ENCODE measurements around the gene KANK3. TPM values are rescaled to one million over a fixed set of nuclear protein-coding genes. Genes with fewer than 3 reads are reported as not detected.
"Not testable (repeated sequence)": the region's sequence is repeated elsewhere in the genome, so short reads cannot be mapped to it uniquely, and the experiment has no call there.

KANK3 gene
- total RNA-seq, 1 donor, result not detected

GRCh38 chr19:8305798-8306197, 37.3 kb downstream of the KANK3 start:
- H3K4me1 ChIP-seq (ENCODE audit: insufficient read depth, low read length), result peaks cover 14% of the 10 kb centered on the region
- no peaks in the 10 kb centered on the region for H3K79me2 ChIP-seq (ENCODE audit: insufficient read depth, low read length)
- no peaks in the 10 kb centered on the region for H3K9me3 ChIP-seq (ENCODE audit: low read depth, low read length)
- no peak overlapping the region for H3K4me2 ChIP-seq (ENCODE audit: insufficient read depth, low read length)
- H3K27me3 ChIP-seq (ENCODE audit: insufficient read depth, low read length), result no peaks in the 10 kb centered on the region
- DNase-seq (ENCODE audit: insufficient read length, low spot score, missing footprints), result peak; percentile 77
- TF ChIP-seq CTCF (IDR thresholded peaks at IDR 0.05; ENCODE audit: extremely low read depth, low read depth, low read length), result no peak
- no peak overlapping the region for H2AFZ ChIP-seq (ENCODE audit: low read length)
- H3K27ac ChIP-seq (ENCODE audit: low read depth, low read length), result no peak overlapping the region
- no peaks in the 10 kb centered on the region for H4K20me1 ChIP-seq (ENCODE audit: insufficient read depth, low read length)
- peaks cover 4% of the 10 kb centered on the region for H3K36me3 ChIP-seq (ENCODE audit: insufficient read depth, low read length)
- H3K4me3 ChIP-seq (ENCODE audit: insufficient read depth, low read length), result no peak overlapping the region

DNA sequence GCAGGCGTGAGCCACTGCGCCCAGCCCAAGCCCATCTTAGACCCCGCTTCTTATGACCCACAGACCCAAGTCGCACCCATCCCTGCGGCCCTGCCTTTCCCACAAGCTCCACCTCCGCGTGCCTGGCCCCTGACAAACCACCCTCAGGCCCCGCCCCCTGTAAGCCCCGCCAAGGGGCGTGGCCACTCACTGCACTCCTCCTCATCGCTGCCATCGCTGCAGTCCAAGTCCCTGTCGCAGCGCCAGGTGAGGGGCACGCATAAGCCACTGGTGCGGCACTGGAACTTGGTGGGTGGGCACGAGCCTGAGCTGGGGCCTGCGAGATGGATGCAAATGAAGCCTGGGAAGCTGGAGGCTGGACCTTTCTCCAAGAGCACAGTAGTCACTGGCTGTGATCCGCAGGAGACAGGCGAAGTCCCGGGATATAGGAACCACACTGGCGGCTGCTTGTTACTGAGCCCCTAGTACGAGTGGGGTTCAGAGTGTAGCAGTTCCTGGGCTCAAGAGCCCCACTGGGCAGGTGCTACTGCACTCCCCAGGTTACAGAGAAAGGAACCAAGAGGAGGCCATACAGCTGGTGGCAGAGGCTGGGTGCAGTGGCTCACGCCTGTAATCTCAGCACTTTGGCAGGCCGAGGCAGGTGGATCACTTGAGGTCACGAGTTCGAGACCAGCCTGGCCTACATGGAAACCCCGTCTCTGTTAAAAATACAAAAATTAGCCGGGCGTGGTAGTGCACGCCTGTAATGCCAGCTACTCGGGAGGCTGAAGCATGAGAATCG, 38.0 kb downstream of the KANK3 start:
- no peak overlapping the region for H2AFZ ChIP-seq (ENCODE audit: low read length)
- H3K27ac ChIP-seq (ENCODE audit: low read depth, low read length), result no peak overlapping the region
- no peak overlapping the region for H3K4me3 ChIP-seq (ENCODE audit: insufficient read depth, low read length)
- no peaks in the 10 kb centered on the region for H4K20me1 ChIP-seq (ENCODE audit: insufficient read depth, low read length)
- H3K4me2 ChIP-seq (ENCODE audit: insufficient read depth, low read length), result no peak overlapping the region
- no peaks in the 10 kb centered on the region for H3K79me2 ChIP-seq (ENCODE audit: insufficient read depth, low read length)
- peaks cover 14% of the 10 kb centered on the region for H3K4me1 ChIP-seq (ENCODE audit: insufficient read depth, low read length)
- TF ChIP-seq CTCF (IDR thresholded peaks at IDR 0.05; ENCODE audit: extremely low read depth, low read depth, low read length), result no peak
- no peaks in the 10 kb centered on the region for H3K27me3 ChIP-seq (ENCODE audit: insufficient read depth, low read length)
- no peaks in the 10 kb centered on the region for H3K9me3 ChIP-seq (ENCODE audit: low read depth, low read length)
- peak; percentile 80 for DNase-seq (ENCODE audit: insufficient read length, low spot score, missing footprints)
- H3K36me3 ChIP-seq (ENCODE audit: insufficient read depth, low read length), result no peaks in the 10 kb centered on the region

DNA sequence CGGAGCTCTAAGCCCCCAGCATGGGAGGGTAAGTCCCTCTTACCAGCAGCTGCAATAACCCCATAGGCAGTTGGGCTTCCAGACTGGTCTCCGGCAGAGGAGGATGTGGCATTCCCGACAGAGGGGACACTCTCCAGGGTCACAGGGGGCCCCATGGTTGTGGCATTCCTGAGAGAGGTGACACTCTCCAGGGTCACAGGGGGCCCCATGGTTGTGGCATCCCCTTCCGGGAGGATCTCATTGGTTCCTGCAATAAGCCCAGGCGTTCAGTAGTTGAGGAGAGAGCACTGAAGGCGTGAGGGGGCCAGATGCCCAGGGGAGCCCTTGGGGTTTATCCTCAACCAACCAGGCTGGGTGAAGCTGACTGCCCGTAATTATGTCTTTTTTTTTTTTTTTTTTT, 40.3 kb downstream of the KANK3 start:
- no peaks in the 10 kb centered on the region for H3K79me2 ChIP-seq (ENCODE audit: insufficient read depth, low read length)
- no peak for TF ChIP-seq CTCF (IDR thresholded peaks at IDR 0.05; ENCODE audit: extremely low read depth, low read depth, low read length)
- no peaks in the 10 kb centered on the region for H4K20me1 ChIP-seq (ENCODE audit: insufficient read depth, low read length)
- H3K27me3 ChIP-seq (ENCODE audit: insufficient read depth, low read length), result no peaks in the 10 kb centered on the region
- H3K4me1 ChIP-seq (ENCODE audit: insufficient read depth, low read length), result peaks cover 6% of the 10 kb centered on the region
- no peaks in the 10 kb centered on the region for H3K9me3 ChIP-seq (ENCODE audit: low read depth, low read length)
- no peak overlapping the region for H3K4me3 ChIP-seq (ENCODE audit: insufficient read depth, low read length)
- no peak overlapping the region for H3K4me2 ChIP-seq (ENCODE audit: insufficient read depth, low read length)
- no peaks in the 10 kb centered on the region for H3K36me3 ChIP-seq (ENCODE audit: insufficient read depth, low read length)
- no peak overlapping the region for H2AFZ ChIP-seq (ENCODE audit: low read length)
- no peak overlapping the region for H3K27ac ChIP-seq (ENCODE audit: low read depth, low read length)
- DNase-seq (ENCODE audit: insufficient read length, low spot score, missing footprints), result no peak

GRCh38 chr19:8302357-8302691, 40.7 kb downstream of the KANK3 start:
- H3K27me3 ChIP-seq (ENCODE audit: insufficient read depth, low read length), result no peaks in the 10 kb centered on the region
- no peaks in the 10 kb centered on the region for H3K36me3 ChIP-seq (ENCODE audit: insufficient read depth, low read length)
- H3K27ac ChIP-seq (ENCODE audit: low read depth, low read length), result no peak overlapping the region
- no peak for DNase-seq (ENCODE audit: insufficient read length, low spot score, missing footprints)
- H2AFZ ChIP-seq (ENCODE audit: low read length), result no peak overlapping the region
- no peaks in the 10 kb centered on the region for H3K9me3 ChIP-seq (ENCODE audit: low read depth, low read length)
- no peaks in the 10 kb centered on the region for H4K20me1 ChIP-seq (ENCODE audit: insufficient read depth, low read length)
- no peak overlapping the region for H3K4me3 ChIP-seq (ENCODE audit: insufficient read depth, low read length)
- peaks cover 2% of the 10 kb centered on the region for H3K4me1 ChIP-seq (ENCODE audit: insufficient read depth, low read length)
- no peak overlapping the region for H3K4me2 ChIP-seq (ENCODE audit: insufficient read depth, low read length)
- H3K79me2 ChIP-seq (ENCODE audit: insufficient read depth, low read length), result no peaks in the 10 kb centered on the region
- no peak for TF ChIP-seq CTCF (IDR thresholded peaks at IDR 0.05; ENCODE audit: extremely low read depth, low read depth, low read length)

DNA sequence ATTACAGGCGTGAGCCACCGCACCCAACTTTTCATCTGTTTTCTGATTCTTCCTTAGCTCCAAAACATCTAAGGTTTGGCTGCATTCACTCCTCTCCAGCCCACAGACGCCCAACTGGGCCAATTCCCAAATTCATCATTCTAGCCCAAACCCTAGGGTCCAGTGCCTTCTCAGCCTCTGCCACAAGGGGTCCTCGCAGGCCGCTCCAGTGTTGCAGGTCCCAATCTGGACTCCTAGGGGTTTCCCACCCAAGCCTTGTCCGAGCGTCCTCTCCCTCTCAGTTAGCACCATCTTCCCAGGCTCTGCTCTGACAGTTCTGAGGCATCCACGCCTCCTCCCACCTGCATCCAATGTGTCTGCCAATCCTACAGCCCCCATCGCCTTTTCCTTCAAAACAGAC, 51.7 kb downstream of the KANK3 start:
- not testable (repeated sequence) for H3K9me3 ChIP-seq (ENCODE audit: low read depth, low read length)

DNA sequence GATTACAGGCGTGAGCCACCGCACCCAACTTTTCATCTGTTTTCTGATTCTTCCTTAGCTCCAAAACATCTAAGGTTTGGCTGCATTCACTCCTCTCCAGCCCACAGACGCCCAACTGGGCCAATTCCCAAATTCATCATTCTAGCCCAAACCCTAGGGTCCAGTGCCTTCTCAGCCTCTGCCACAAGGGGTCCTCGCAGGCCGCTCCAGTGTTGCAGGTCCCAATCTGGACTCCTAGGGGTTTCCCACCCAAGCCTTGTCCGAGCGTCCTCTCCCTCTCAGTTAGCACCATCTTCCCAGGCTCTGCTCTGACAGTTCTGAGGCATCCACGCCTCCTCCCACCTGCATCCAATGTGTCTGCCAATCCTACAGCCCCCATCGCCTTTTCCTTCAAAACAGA, 66.6 kb downstream of the KANK3 start:
- H3K27me3 ChIP-seq (ENCODE audit: insufficient read depth, low read length); H3K9me3 ChIP-seq (ENCODE audit: low read depth, low read length); H4K20me1 ChIP-seq (ENCODE audit: insufficient read depth, low read length); H3K27ac ChIP-seq (ENCODE audit: low read depth, low read length); H3K4me1 ChIP-seq (ENCODE audit: insufficient read depth, low read length); H3K79me2 ChIP-seq (ENCODE audit: insufficient read depth, low read length); DNase-seq (ENCODE audit: insufficient read length, low spot score, missing footprints); H3K4me2 ChIP-seq (ENCODE audit: insufficient read depth, low read length); H2AFZ ChIP-seq (ENCODE audit: low read length); H3K36me3 ChIP-seq (ENCODE audit: insufficient read depth, low read length); H3K4me3 ChIP-seq (ENCODE audit: insufficient read depth, low read length): not testable (repeated sequence)

More for the DNA sequence above, 51.7 kb downstream of the KANK3 start:
- not testable (repeated sequence) for H2AFZ ChIP-seq (ENCODE audit: low read length); H3K27me3 ChIP-seq (ENCODE audit: insufficient read depth, low read length); DNase-seq (ENCODE audit: insufficient read length, low spot score, missing footprints); H3K4me3 ChIP-seq (ENCODE audit: insufficient read depth, low read length); H3K79me2 ChIP-seq (ENCODE audit: insufficient read depth, low read length); H3K4me1 ChIP-seq (ENCODE audit: insufficient read depth, low read length); H4K20me1 ChIP-seq (ENCODE audit: insufficient read depth, low read length); H3K4me2 ChIP-seq (ENCODE audit: insufficient read depth, low read length); H3K27ac ChIP-seq (ENCODE audit: low read depth, low read length); H3K36me3 ChIP-seq (ENCODE audit: insufficient read depth, low read length)

Data from osteoblast (primary cell).